Mucosa of stomach (tissue), 1 donor: Measurements from ENCODE around the gene CSNK1A1.
"Not testable (repeated sequence)": the region's sequence is repeated elsewhere in the genome, so short reads cannot be mapped to it uniquely, and the experiment has no call there.

Source experiments
- H3K27me3 ChIP-seq: one replicate; pipeline ENCODE4 v1.7.0; 2013; ENCODE audit warnings: mild to moderate bottlenecking, low read length; ENCODE audit not compliant: control insufficient read depth, insufficient read depth
- H3K36me3 ChIP-seq: one replicate; pipeline ENCODE4 v1.7.0; 2013; ENCODE audit warnings: low read length; ENCODE audit not compliant: control insufficient read depth, insufficient read depth
- H3K4me1 ChIP-seq: one replicate; pipeline ENCODE4 v1.7.0; 2013; ENCODE audit warnings: mild to moderate bottlenecking, low read length; ENCODE audit not compliant: control insufficient read depth, insufficient read depth
- H3K4me3 ChIP-seq: one replicate; pipeline ENCODE4 v1.7.0; 2013; ENCODE audit warnings: low read length
- H3K9ac ChIP-seq: one replicate; pipeline ENCODE4 v1.7.0; 2013; ENCODE audit warnings: mild to moderate bottlenecking, low read length, moderate library complexity
- H3K9me3 ChIP-seq: one replicate; pipeline ENCODE4 v1.7.0; 2013; ENCODE audit warnings: mild to moderate bottlenecking, low read length, moderate library complexity; ENCODE audit not compliant: control insufficient read depth
- donor health status: Pancreatic carcinoma.

The CSNK1A1 gene

GRCh38 chr5:149551227-149552037 lies at the start of gene CSNK1A1:
Gene CSNK1A1, minus strand, starts transcription at chr5:149551439. Its CDS starts 475 bp downstream, at chr5:149550964.
- Histone ChIP-seq H3K4me1 (peaks cover 20% of the 10 kb centered on the region), H3K9me3 (no peaks in the 10 kb centered on the region), H3K9ac (peak within 1 kb of the TSS; percentile 100), H3K4me3 (peak within 1 kb of the TSS; percentile 75), H3K27me3 (no peaks in the 10 kb centered on the region), H3K36me3 (no peaks in the 10 kb centered on the region)

- Histone ChIP-seq H3K4me3 (no peak overlapping the region), H3K9ac (no peak overlapping the region), H3K4me1 (peaks cover 21% of the 10 kb centered on the region), H3K27me3 (no peaks in the 10 kb centered on the region), H3K36me3 (no peaks in the 10 kb centered on the region), H3K9me3 (no peaks in the 10 kb centered on the region)
Measured at GRCh38 chr5:149600932-149601331, 49.7 kb upstream of the CSNK1A1 start.

GRCh38 chr5:149599375-149599774 lies 48.1 kb upstream of the CSNK1A1 start:
- Histone ChIP-seq H3K9ac (no peak overlapping the region), H3K9me3 (no peaks in the 10 kb centered on the region), H3K4me3 (no peak overlapping the region), H3K4me1 (peaks cover 14% of the 10 kb centered on the region), H3K27me3 (no peaks in the 10 kb centered on the region), H3K36me3 (no peaks in the 10 kb centered on the region)

GRCh38 chr5:149598966-149599365 lies 47.7 kb upstream of the CSNK1A1 start:
- H3K9me3 ChIP-seq, result no peaks in the 10 kb centered on the region
- H3K4me1 ChIP-seq, result peaks cover 12% of the 10 kb centered on the region
- H3K27me3 ChIP-seq, result no peaks in the 10 kb centered on the region
- H3K4me3 ChIP-seq, result no peak overlapping the region
- no peaks in the 10 kb centered on the region for H3K36me3 ChIP-seq
- no peak overlapping the region for H3K9ac ChIP-seq

- not testable (repeated sequence) for H3K9me3 ChIP-seq
Measured at GRCh38 chr5:149598234-149598633, 47.0 kb upstream of the CSNK1A1 start.

GRCh38 chr5:149597618-149598017 lies 46.4 kb upstream of the CSNK1A1 start:
- H3K36me3 ChIP-seq, result no peaks in the 10 kb centered on the region
- no peaks in the 10 kb centered on the region for H3K9me3 ChIP-seq
- H3K27me3 ChIP-seq, result no peaks in the 10 kb centered on the region
- peaks cover 5% of the 10 kb centered on the region for H3K4me1 ChIP-seq
- no peak overlapping the region for H3K9ac ChIP-seq
- H3K4me3 ChIP-seq, result no peak overlapping the region

More at GRCh38 chr5:149598234-149598633, 47.0 kb upstream of the CSNK1A1 start:
- not testable (repeated sequence) for H3K36me3 ChIP-seq, H3K4me3 ChIP-seq, H3K9ac ChIP-seq, H3K4me1 ChIP-seq, H3K27me3 ChIP-seq

- Histone ChIP-seq H3K4me1 (peaks cover 5% of the 10 kb centered on the region), H3K36me3 (no peaks in the 10 kb centered on the region), H3K4me3 (no peak overlapping the region), H3K27me3 (no peaks in the 10 kb centered on the region), H3K9me3 (no peaks in the 10 kb centered on the region), H3K9ac (no peak overlapping the region)
Measured at GRCh38 chr5:149596712-149597111, 45.5 kb upstream of the CSNK1A1 start.

- not testable (repeated sequence) for H3K9me3 ChIP-seq, H3K27me3 ChIP-seq, H3K36me3 ChIP-seq, H3K9ac ChIP-seq, H3K4me3 ChIP-seq
- H3K4me1 ChIP-seq, result peaks cover 12% of the 10 kb centered on the region
Measured at GRCh38 chr5:149595105-149595504, 43.9 kb upstream of the CSNK1A1 start.

GRCh38 chr5:149594206-149594895 lies 43.1 kb upstream of the CSNK1A1 start:
- peaks cover 12% of the 10 kb centered on the region for H3K4me1 ChIP-seq
- H3K9ac ChIP-seq, result no peak overlapping the region

GRCh38 chr5:149593370-149593769 lies 42.1 kb upstream of the CSNK1A1 start:
- Histone ChIP-seq H3K36me3 (no peaks in the 10 kb centered on the region), H3K4me1 (peaks cover 12% of the 10 kb centered on the region), H3K9me3 (no peaks in the 10 kb centered on the region), H3K9ac (no peak overlapping the region), H3K27me3 (no peaks in the 10 kb centered on the region), H3K4me3 (no peak overlapping the region)

More at GRCh38 chr5:149594206-149594895, 43.1 kb upstream of the CSNK1A1 start:
- Histone ChIP-seq H3K9me3 (no peaks in the 10 kb centered on the region), H3K4me3 (no peak overlapping the region), H3K36me3 (no peaks in the 10 kb centered on the region), H3K27me3 (no peaks in the 10 kb centered on the region)

GRCh38 chr5:149588936-149589335 lies 37.7 kb upstream of the CSNK1A1 start:
- no peaks in the 10 kb centered on the region for H3K36me3 ChIP-seq
- peaks cover 29% of the 10 kb centered on the region for H3K4me1 ChIP-seq
- no peaks in the 10 kb centered on the region for H3K9me3 ChIP-seq

GRCh38 chr5:149586708-149587318 lies 35.6 kb upstream of the CSNK1A1 start:
- Histone ChIP-seq H3K36me3 (no peaks in the 10 kb centered on the region), H3K4me3 (no peak overlapping the region), H3K9me3 (no peaks in the 10 kb centered on the region), H3K9ac (no peak overlapping the region), H3K4me1 (peaks cover 34% of the 10 kb centered on the region), H3K27me3 (no peaks in the 10 kb centered on the region)

More at GRCh38 chr5:149588936-149589335, 37.7 kb upstream of the CSNK1A1 start:
- no peak overlapping the region for H3K4me3 ChIP-seq
- no peak overlapping the region for H3K9ac ChIP-seq
- H3K27me3 ChIP-seq, result no peaks in the 10 kb centered on the region
